BE2C (cell line): ENCODE measurements around the gene EDEM1.

ENCODE experiments used
- DNase-seq: peaks from one replicate; pipeline ENCODE4 v3.0.0-alpha.2; 2020
- H3K27me3 ChIP-seq: fragments of 250-450 bp; sonication (Bioruptor Pico); 2 replicates; pipeline ENCODE4 v1.5.1; 2020; ENCODE audit warnings: mild to moderate bottlenecking
- H3K36me3 ChIP-seq: fragments of 250-450 bp; sonication (Bioruptor Pico); 2 replicates; pipeline ENCODE4 v1.5.1; 2020; ENCODE audit warnings: mild to moderate bottlenecking
- H3K4me1 ChIP-seq: fragments of 250-450 bp; sonication (Bioruptor Pico); 2 replicates; pipeline ENCODE4 v1.5.1; 2020
- H3K4me3 ChIP-seq: 2 replicates; pipeline ENCODE4 v1.5.1; 2011; ENCODE audit warnings: low read depth, low read length
- H3K9me3 ChIP-seq: fragments of 250-450 bp; sonication (Bioruptor Pico); 2 replicates; pipeline ENCODE4 v1.5.1; 2020
- CTCF ChIP-seq: IDR thresholded peaks from 2 replicates; pipeline ENCODE4 v1.5.1; 2012; ENCODE audit warnings: mild to moderate bottlenecking, low read depth, low read length

EDEM1 gene

GRCh38 chr3:5258526-5258925 is 71.0 kb downstream of the EDEM1 start:
- Histone ChIP-seq H3K4me1 (no peaks in the 10 kb centered on the region), H3K36me3 (no peaks in the 10 kb centered on the region), H3K9me3 (no peaks in the 10 kb centered on the region), H3K4me3 (no peak overlapping the region), H3K27me3 (no peaks in the 10 kb centered on the region; the same call in 1 of the 2 replicates)
- TF ChIP-seq CTCF = no peak
- DNase-seq = no peak

- H3K9me3 ChIP-seq = no peaks in the 10 kb centered on the region
- H3K4me1 ChIP-seq = no peaks in the 10 kb centered on the region
- no peaks in the 10 kb centered on the region for H3K36me3 ChIP-seq
- no peak for TF ChIP-seq CTCF
- no peak for DNase-seq
- no peaks in the 10 kb centered on the region for H3K27me3 ChIP-seq
- H3K4me3 ChIP-seq = no peak overlapping the region
Measured at GRCh38 chr3:5260992-5261501, 73.5 kb downstream of the EDEM1 start.

GRCh38 chr3:5262507-5262906 is 75.0 kb downstream of the EDEM1 start:
- H3K27me3 ChIP-seq = no peaks in the 10 kb centered on the region
- H3K4me1 ChIP-seq = no peaks in the 10 kb centered on the region
- H3K36me3 ChIP-seq = no peaks in the 10 kb centered on the region
- no peaks in the 10 kb centered on the region for H3K9me3 ChIP-seq
- no peak for DNase-seq
- no peak for TF ChIP-seq CTCF
- H3K4me3 ChIP-seq = no peak overlapping the region

- no peak for DNase-seq
- TF ChIP-seq CTCF = no peak
- no peaks in the 10 kb centered on the region for H3K36me3 ChIP-seq
- H3K4me3 ChIP-seq = no peak overlapping the region
- H3K4me1 ChIP-seq = no peaks in the 10 kb centered on the region
- no peaks in the 10 kb centered on the region for H3K27me3 ChIP-seq
- no peaks in the 10 kb centered on the region for H3K9me3 ChIP-seq
Measured at GRCh38 chr3:5264093-5264600, 76.6 kb downstream of the EDEM1 start.

- no peaks in the 10 kb centered on the region for H3K36me3 ChIP-seq
- H3K9me3 ChIP-seq = no peaks in the 10 kb centered on the region
- no peaks in the 10 kb centered on the region for H3K4me1 ChIP-seq
- H3K4me3 ChIP-seq = no peak overlapping the region
- H3K27me3 ChIP-seq = no peaks in the 10 kb centered on the region
- no peak for TF ChIP-seq CTCF
- no peak for DNase-seq
Measured at GRCh38 chr3:5264896-5265770, 77.6 kb downstream of the EDEM1 start.

GRCh38 chr3:5267252-5267651 is 79.7 kb downstream of the EDEM1 start:
- DNase-seq = no peak
- Histone ChIP-seq H3K9me3 (no peaks in the 10 kb centered on the region), H3K4me1 (no peaks in the 10 kb centered on the region), H3K27me3 (no peaks in the 10 kb centered on the region), H3K36me3 (no peaks in the 10 kb centered on the region), H3K4me3 (no peak overlapping the region)
- TF ChIP-seq CTCF = no peak
